GM21737 (cell line): ENCODE results near the gene SLC5A11.
"Not testable (repeated sequence)": the region's sequence is repeated elsewhere in the genome, so short reads cannot be mapped to it uniquely, and the experiment has no call there.

Experiments
- ATAC-seq: cut with Tn5 transposase; IDR thresholded peaks from one replicate; pipeline ENCODE4 v1.9.1; 2021; ENCODE audit warnings: mild to moderate bottlenecking, moderate library complexity; ENCODE audit not compliant: unreplicated experiment

The SLC5A11 gene

GRCh38 chr16:24856871-24857270, 11.1 kb downstream of the SLC5A11 start:
- ATAC-seq, result not testable (repeated sequence)

- no peak for ATAC-seq
Measured at GRCh38 chr16:24858219-24859041, 12.7 kb downstream of the SLC5A11 start.

DNA sequence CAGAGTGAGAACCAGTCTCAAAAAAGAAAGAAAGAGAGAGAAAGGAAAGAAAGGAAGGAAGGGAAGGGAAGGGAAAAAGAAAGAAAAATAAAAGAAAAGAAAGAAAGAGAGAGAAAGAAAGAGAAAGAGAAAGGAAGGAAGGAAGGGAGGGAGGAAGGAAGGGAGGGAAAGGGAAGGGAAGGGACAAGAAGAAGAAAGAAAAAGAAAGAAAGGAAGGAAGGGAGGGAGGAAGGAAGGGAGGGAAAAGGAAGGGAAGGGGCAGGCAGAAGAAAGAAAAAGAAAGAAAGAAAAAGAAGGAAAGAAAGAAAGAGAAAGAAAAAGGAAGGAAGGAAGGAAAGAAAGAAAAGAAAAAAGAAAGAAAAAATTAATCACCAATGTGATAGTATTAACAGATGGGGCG, 15.7 kb downstream of the SLC5A11 start:
- ATAC-seq, result no peak

DNA sequence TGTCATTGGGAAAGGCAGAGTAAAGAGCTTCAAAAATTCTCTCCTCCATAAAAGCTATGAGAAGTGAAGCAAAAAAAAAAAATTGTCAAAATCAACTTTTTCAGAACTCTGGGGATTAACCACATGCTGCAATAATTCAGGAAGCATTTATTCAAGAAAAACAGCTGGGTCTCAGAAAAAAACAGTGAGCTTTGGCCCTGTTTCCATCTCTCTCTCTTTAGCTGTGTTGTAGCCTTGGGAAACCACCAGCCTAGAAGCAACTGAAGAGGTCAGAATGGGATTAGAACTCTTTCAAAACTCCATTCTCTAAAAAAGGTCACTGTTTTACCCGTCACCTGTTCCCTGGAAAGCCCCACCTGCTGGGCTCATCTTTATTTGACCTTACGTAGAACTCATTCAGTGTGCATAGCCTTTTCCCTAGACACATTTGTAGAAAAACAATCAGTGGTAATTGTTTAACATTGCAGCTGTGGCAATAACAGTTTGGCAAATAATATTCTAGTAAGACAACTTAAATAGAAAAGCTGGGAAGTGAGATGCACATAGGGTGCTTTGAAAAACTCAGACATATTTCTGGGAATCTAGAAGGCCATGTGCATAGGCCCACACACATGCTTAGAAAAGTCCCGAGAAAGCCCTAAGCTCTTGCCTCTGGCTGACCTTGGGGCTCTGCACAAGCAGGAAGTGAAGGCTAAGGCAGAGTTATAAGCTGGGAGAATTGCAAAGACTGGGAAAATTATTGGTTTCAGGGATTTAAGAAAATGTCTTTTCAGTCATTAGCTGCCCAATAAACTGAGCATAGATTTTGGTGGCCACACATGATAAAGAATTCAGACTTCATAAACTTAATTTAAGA, 18.0 kb downstream of the SLC5A11 start:
- no peak for ATAC-seq

GRCh38 chr16:24869033-24869432, 23.3 kb downstream of the SLC5A11 start:
- ATAC-seq, result no peak

GRCh38 chr16:24871891-24872290, 26.1 kb downstream of the SLC5A11 start:
- no peak for ATAC-seq

- ATAC-seq, result no peak
Measured at GRCh38 chr16:24873028-24873427, 27.3 kb downstream of the SLC5A11 start.

GRCh38 chr16:24875466-24875865, 29.7 kb downstream of the SLC5A11 start:
- no peak for ATAC-seq

DNA sequence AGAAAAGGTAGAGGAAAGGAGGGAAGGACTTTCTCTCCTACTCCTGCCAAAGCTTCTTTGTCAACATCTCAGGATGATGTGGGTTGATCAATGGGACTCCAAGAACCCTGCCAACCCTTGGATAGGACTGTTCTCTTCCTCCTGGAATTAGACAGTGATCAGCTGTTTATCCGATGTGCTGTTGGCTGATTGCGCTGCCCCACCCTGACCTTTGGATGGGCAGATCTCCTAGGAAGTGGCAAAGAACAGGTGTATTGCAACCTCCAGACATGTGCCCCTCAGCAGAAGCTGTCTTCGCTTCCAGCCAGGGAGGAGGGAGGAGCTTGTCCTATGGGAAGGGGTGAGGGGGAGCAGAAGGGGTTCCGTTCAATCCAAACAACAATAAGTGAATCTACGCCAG, 30.5 kb downstream of the SLC5A11 start:
- ATAC-seq, result no peak

GRCh38 chr16:24879684-24880083, 33.9 kb downstream of the SLC5A11 start:
- ATAC-seq, result no peak

GRCh38 chr16:24883714-24884151, 38.0 kb downstream of the SLC5A11 start:
- ATAC-seq, result no peak

DNA sequence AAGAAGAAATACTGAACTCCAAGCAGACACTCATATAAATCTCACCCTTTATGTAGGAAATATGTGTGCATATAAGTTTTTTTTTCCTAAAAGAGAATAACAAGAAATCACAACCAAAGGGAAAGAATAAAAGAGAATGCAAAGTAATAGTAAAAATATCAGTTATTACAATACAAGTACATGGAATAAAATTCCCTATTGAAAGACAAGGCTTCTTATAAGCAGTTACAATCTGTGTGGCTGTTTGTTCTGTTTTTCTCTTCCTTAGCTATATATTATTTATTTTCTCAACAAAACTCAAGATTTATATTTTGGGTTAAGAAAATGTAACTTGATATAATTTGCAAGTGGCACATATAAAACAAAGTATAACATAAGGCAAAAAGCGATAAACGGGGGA, 41.7 kb downstream of the SLC5A11 start:
- no peak for ATAC-seq

- ATAC-seq, result no peak
Measured at GRCh38 chr16:24890746-24891145, 45.0 kb downstream of the SLC5A11 start.

GRCh38 chr16:24896439-24896838, 50.7 kb downstream of the SLC5A11 start:
- ATAC-seq, result no peak

DNA sequence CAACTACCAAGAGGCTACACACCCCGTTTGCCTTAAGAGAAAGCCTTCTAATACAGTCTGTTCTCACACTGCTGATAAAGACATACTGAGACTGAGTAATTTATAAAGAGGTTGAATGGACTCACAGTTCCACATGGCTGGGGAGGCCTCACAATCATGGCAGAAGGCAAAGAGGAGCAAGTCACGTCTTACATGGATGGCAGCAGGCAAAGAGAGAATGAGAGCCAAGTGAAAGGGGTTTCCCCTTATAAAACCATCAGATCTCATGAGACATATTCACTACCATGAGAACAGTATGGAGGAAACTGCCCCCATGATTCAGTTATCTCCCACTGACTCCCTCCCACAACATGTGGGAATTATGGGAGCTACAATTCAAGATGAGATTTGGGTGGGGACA, 51.8 kb downstream of the SLC5A11 start:
- not testable (repeated sequence) for ATAC-seq

GRCh38 chr16:24900230-24900629, 54.5 kb downstream of the SLC5A11 start:
- no peak for ATAC-seq

GRCh38 chr16:24906199-24906808, 60.5 kb downstream of the SLC5A11 start:
- ATAC-seq, result no peak

- no peak for ATAC-seq
Measured at GRCh38 chr16:24906901-24907300, 61.1 kb downstream of the SLC5A11 start.

DNA sequence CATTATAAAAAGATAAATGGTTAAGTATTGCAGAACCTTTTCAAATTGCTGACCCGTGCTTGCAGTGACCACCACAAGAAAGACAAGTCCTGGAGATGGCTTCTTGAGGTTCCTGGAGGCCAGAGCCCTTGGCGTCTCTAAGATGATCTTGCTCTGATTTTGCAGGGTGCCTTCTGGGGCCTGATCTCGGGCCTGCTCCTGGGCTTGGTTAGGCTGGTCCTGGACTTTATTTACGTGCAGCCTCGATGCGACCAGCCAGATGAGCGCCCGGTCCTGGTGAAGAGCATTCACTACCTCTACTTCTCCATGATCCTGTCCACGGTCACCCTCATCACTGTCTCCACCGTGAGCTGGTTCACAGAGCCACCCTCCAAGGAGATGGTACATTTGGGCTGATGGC, 63.0 kb downstream of the SLC5A11 start:
- no peak for ATAC-seq

GRCh38 chr16:24909856-24910255, 64.1 kb downstream of the SLC5A11 start:
- ATAC-seq, result no peak

GRCh38 chr16:24915019-24915418, 69.3 kb downstream of the SLC5A11 start:
- no peak for ATAC-seq

- ATAC-seq, result no peak
Measured at GRCh38 chr16:24915576-24915975, 69.8 kb downstream of the SLC5A11 start.
